HG03139 (cell line): ENCODE results near the gene PKNOX1.
"Not testable (repeated sequence)": the region's sequence is repeated elsewhere in the genome, so short reads cannot be mapped to it uniquely, and the experiment has no call there.

Experiments
- ATAC-seq: cut with Tn5 transposase; IDR thresholded peaks from one replicate; pipeline ENCODE4 v1.9.1; 2021; ENCODE audit not compliant: unreplicated experiment

Gene PKNOX1

GRCh38 chr21:43044547-43044946 is 70.2 kb downstream of the PKNOX1 start:
- not testable (repeated sequence) for ATAC-seq

- not testable (repeated sequence) for ATAC-seq
Measured at GRCh38 chr21:43045165-43045875, 71.0 kb downstream of the PKNOX1 start.

- ATAC-seq = not testable (repeated sequence)
Measured at GRCh38 chr21:43045876-43046821, 71.8 kb downstream of the PKNOX1 start.

DNA sequence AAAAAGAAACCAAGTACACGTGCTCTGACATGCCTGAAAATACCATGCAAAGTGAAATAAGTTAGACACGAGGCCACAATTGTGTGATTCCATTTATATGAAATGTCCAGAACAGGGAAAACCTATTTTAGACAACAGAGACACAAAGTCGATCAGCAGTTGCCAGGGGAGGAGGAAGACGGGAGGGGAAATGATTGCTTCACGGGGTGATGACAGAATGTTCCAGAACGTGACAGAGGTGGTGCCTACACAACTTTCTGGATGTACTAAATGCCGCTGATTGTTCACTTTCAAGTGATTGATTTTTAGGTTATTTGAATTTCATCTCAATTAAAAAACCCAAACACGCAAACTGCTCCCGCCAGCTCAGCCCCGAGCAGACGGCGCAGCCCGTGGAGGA is 78.8 kb downstream of the PKNOX1 start:
- not testable (repeated sequence) for ATAC-seq

GRCh38 chr21:43062955-43063664 is 88.7 kb downstream of the PKNOX1 start:
- not testable (repeated sequence) for ATAC-seq

DNA sequence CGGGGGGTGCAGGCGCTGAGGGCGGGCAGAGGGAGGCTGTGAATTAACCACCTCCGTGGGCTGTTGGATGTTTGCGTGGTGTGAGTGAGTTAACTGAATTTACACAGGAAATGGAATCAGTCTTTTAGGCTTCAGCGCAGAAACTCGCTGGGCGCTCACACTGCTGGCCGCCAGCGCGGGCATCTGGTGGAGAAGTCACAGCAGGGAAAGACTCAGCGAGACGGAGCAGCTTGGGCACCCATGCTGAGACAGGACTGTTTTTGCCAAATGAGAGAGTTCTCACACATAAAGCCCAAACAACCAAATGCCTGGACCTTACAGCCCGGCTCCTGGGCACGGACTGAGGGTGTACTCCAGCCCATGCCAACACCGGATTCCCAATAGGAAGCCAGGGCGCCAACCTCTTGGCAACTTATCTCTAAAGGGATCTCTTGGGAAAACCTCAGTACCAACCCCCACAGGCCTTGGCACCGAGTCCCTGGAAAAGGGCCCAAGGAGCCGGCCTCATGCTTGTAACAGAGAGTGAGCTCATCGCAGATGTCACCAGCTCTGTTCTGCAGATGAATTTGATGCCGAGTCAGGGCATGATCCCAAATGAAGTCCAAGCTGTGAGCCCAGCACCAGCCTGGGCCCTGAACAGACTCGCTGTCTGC is 90.0 kb downstream of the PKNOX1 start:
- ATAC-seq = not testable (repeated sequence)

DNA sequence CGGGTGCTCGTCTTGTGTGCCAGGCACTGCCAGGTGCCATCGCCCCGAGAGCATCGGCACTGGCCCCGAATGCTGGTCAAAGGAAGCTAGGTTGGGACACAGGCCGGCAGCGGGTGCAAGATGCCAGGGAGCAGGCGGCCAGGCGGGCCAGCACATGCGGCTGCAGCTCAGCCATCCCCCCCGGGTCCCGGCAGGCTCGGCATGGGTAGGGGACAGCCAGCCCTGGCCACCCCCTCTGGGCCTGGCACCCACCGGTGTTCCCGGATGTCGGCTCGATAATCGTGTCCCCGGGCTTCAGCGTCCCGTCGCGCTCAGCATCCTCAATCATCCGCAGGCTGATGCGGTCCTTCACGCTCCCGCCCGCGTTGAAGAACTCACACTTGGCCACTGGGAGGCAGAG is 91.6 kb downstream of the PKNOX1 start:
- ATAC-seq = not testable (repeated sequence)

DNA sequence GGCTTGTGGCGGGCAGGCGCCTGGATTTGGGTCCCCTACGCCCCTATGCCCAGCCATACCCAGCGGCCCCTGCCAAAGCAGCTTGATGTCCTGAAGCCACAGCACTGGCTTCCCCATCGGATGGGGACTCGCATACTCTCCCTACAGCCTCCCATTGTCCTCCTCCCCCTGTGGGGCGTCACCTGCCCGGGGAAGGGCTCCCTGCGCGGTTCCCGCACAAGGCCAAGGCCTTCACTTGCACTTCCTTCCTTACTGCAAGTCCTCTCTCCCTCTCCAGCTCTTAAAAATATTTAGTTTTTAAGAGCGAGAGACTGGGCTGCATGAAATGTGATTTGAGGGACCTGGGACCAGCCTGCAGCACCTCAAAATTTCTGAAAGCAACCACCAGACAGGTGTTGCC is 92.3 kb downstream of the PKNOX1 start:
- ATAC-seq = not testable (repeated sequence)

DNA sequence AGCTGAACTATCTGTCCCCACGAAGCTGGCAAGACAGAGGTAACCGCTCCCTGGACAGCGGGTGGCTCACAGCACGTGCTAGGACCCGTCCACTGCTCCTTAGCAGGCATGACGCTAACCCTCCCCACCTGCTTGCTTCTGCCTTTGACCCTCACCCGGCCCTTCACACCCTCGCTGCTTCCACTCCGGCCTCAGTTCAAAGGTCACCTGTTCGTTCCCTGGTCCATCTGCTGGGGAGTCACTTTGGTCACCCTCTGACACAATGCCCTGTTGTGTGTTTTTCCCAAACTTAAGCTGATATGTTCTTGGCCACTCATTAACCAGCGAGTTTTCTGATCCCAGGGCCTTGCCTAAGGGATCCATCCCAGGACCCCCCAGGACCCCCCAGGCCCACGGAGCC is 93.7 kb downstream of the PKNOX1 start:
- not testable (repeated sequence) for ATAC-seq

GRCh38 chr21:43069682-43070081 is 95.3 kb downstream of the PKNOX1 start:
- not testable (repeated sequence) for ATAC-seq

DNA sequence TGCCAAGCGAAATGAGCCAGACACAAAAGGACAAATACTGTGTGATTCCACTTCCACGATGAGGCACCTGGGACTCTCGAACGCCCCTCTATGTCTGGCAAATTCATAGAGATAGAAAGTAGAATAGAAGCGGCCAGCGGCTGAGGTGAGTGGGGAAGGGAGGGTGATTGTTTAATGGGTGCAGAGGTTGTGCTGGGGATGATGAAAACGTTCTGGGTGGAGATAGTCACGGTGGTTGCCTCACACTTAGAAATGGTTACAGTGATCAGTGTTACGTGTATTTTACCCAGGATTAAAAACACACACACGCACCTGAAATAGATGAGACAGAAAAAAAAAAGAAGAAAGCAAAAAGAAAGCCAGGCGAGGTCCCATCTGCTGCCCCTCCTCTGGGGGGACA is 98.4 kb downstream of the PKNOX1 start:
- ATAC-seq = not testable (repeated sequence)

GRCh38 chr21:43074401-43075169 is 100.2 kb downstream of the PKNOX1 start:
- ATAC-seq = not testable (repeated sequence)

DNA sequence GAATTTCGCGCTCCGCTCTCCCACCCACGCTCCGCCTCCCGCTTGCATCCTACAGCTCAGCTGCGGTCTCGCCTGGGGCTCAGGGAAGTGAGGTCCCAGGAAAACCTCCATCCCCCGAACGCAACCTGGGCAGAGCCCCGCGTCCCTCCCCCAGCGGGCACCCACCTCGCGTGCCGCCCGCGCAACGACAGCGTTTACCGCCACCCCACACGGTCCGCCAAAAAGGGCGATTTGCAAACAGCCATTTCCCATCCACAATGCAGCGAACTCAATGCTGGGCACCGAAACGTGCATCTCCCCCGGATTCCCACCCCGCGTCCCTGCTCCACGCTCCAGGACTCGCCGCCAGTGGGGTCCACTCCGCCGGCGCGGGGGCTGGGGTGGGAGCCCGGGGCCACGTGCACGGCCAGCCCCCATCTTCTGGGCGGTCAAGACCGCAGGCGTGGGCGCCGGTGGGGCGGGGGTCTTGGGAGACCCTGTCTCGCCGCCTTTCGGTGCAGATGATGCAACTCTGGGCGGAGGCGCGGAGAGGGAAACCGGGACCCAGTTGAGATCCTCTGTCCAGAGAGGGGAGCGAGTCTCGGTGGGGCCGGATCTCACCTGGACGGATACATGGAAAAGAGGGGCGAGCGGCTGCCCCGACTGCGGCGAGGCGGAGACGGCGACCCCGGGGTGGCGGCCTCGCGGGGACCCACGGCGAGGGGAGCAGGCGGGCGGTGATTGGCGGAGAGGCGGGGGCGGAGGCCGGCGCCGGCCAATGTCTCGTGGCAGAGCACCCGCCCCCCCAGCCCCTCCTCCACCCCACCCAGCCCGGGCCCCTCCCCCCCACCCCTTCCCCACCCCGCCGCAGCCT is 101.0 kb downstream of the PKNOX1 start, which contains the start of gene CBS:
TSS of gene CBS (minus strand) at position 666 of the 853 bp plus-strand sequence. CDS start 3,642 bp downstream, outside the sequence.
- ATAC-seq = not testable (repeated sequence)

GRCh38 chr21:43076023-43076637 is 101.8 kb downstream of the PKNOX1 start:
- ATAC-seq = not testable (repeated sequence)

DNA sequence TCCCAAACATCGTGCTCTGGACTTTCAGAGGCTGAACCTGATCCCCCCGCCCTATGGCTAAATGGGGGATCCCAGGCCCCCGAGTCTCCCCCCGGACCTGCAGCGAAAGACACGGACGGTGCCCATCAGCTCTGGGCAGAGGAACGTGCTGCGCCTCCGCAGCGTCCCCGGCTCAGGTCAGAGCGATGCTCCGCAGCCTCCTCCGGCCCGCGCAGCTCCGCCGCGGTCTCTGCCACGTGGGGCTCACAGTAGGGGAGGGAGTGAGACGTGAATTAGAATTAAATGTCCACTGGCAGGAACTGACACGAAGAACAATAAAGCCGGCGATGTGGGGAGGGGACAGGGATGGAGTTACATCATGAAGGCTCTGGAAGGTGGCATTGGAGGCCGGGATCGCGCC is 102.3 kb downstream of the PKNOX1 start:
- ATAC-seq = not testable (repeated sequence)

GRCh38 chr21:43082587-43083300 is 108.4 kb downstream of the PKNOX1 start:
- not testable (repeated sequence) for ATAC-seq
